Omental fat pad (tissue), 4 donors: ENCODE measurements around the gene EXOC3. TPM values are rescaled to one million over a fixed set of nuclear protein-coding genes. Genes with fewer than 3 reads are reported as not detected.

Experiments
- ATAC-seq: fragments of 150-250 bp; one replicate; pipeline ENCODE4 v1.9.1; 2016; ENCODE audit warnings: mild to moderate bottlenecking, moderate library complexity; ENCODE audit not compliant: low FRiP score
- DNase-seq: peaks from one replicate; pipeline ENCODE4 v3.0.0-alpha.2; 2019; ENCODE audit warnings: low spot score
- total RNA-seq, 4 donors: library from RNA; depleted of rRNA; stranded (reverse); fragments of >200 nt; gene quantifications; one replicate each; pipeline ENCODE4 v1.1.0, GENCODE V29; 2016
- TF ChIP-seq, protein P1 (sequence below), 3 donors: fragments of 450-650 bp; IDR thresholded peaks; one replicate each; pipeline ENCODE4 v1.5.1; 2016 to 2017; ENCODE audit warnings: antibody characterized with exemption in 3 of 3, mild to moderate bottlenecking in 3 of 3, moderate library complexity in 2 of 3

The EXOC3 gene
- total RNA-seq, 4 donors from 2014 or later: 46.0 to 56.1 (median 49.5) TPM

GRCh38 chr5:437281-437771 lies 5.7 kb upstream of the EXOC3 start:
- DNase-seq (no peak), ATAC-seq (no peak)
- TF ChIP-seq, protein P1, sequence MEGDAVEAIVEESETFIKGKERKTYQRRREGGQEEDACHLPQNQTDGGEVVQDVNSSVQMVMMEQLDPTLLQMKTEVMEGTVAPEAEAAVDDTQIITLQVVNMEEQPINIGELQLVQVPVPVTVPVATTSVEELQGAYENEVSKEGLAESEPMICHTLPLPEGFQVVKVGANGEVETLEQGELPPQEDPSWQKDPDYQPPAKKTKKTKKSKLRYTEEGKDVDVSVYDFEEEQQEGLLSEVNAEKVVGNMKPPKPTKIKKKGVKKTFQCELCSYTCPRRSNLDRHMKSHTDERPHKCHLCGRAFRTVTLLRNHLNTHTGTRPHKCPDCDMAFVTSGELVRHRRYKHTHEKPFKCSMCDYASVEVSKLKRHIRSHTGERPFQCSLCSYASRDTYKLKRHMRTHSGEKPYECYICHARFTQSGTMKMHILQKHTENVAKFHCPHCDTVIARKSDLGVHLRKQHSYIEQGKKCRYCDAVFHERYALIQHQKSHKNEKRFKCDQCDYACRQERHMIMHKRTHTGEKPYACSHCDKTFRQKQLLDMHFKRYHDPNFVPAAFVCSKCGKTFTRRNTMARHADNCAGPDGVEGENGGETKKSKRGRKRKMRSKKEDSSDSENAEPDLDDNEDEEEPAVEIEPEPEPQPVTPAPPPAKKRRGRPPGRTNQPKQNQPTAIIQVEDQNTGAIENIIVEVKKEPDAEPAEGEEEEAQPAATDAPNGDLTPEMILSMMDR (IDR thresholded peaks at IDR 0.05): no peak

GRCh38 chr5:438481-438981 lies 4.4 kb upstream of the EXOC3 start:
- TF ChIP-seq, protein P1 (IDR thresholded peaks at IDR 0.05): no peak
- no peak for DNase-seq
- no peak for ATAC-seq

DNA sequence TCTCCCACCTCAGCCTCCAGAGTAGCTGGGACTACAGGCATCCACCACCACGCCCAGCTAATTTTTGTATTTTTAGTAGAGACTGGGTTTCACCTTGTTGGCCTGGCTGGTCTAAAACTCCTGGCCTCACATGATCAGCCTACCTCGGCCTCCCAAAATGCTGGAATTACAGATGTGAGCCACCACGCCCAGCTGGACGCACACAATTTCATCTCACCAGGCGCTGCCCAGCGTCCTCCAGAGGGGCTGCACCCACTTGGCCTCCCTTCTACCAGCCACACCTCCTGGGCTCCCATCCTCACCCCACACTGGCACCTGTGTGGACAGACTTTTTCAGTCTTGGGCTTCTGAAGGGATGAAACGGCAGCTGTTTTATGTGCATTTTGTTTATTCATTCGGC lies 3.8 kb upstream of the EXOC3 start:
- ATAC-seq: no peak
- TF ChIP-seq, protein P1 (IDR thresholded peaks at IDR 0.05): no peak
- no peak for DNase-seq

DNA sequence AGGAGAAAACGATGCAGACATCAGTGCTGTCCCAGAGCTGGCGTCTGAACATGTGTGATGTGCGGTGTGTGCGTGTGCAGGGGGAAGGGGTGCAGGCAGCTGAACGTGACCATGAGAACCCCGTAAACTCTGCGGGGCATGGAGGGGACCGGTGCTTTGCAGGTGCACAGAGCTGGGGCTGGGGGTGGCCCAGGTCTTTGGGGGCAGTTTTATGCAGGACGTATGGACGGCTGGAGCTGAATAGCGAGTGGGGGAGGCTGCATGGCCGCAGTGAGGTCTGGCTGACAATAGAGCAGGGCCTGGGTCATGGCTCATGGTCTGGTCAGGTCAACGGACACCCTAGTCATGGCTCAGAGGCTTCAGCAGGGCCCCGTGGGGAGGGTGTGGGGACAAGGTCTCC lies 3.3 kb upstream of the EXOC3 start:
- DNase-seq (no peak), ATAC-seq (no peak)
- TF ChIP-seq, protein P1 (IDR thresholded peaks at IDR 0.05): no peak

- ATAC-seq: no peak
- DNase-seq: no peak
- TF ChIP-seq, protein P1 (IDR thresholded peaks at IDR 0.05): no peak
Observed at GRCh38 chr5:440401-441201, 2.4 kb upstream of the EXOC3 start.

GRCh38 chr5:441996-442334 lies 1.0 kb upstream of the EXOC3 start:
- DNase-seq: no peak
- TF ChIP-seq, protein P1 (IDR thresholded peaks at IDR 0.05): no peak
- no peak for ATAC-seq
